Measurements from ENCODE around the gene MUC2.

Gene MUC2

GRCh38 chr11:1109101-1109917 is 34.6 kb downstream of the MUC2 start:
- no peak overlapping the region for H3K27ac ChIP-seq (ENCODE audit: low read length)
- H3K9me2 ChIP-seq (replicated peaks; ENCODE audit: insufficient read depth, low read length), result no peaks in the 10 kb centered on the region
- H3K4me3 ChIP-seq (ENCODE audit: low read length), result no peak overlapping the region
- no peak overlapping the region for H3K4me2 ChIP-seq (ENCODE audit: low read depth, low read length)
- no peaks in the 10 kb centered on the region for H3F3A ChIP-seq (ENCODE audit: insufficient read depth, low read length)
- H3K9me3 ChIP-seq (replicated peaks; ENCODE audit: insufficient read depth, low read length), result no peaks in the 10 kb centered on the region
- no peak overlapping the region for H2AFZ ChIP-seq (ENCODE audit: low read length)
- H3K36me3 ChIP-seq (replicated peaks; ENCODE audit: insufficient read depth, low read length), result no peaks in the 10 kb centered on the region
- DNase-seq, result no peak
- no peaks in the 10 kb centered on the region for H3K79me2 ChIP-seq (ENCODE audit: low read length)
- H3K4me1 ChIP-seq (ENCODE audit: low read length), result no peaks in the 10 kb centered on the region
- no peak overlapping the region for H3K9ac ChIP-seq (ENCODE audit: low read length)
- TF ChIP-seq EZH2phosphoT487 (IDR thresholded peaks at IDR 0.05; ENCODE audit: low read length), result no peak
- TF ChIP-seq CTCF (IDR thresholded peaks at IDR 0.05; ENCODE audit: low read length), result no peak
- no peak for TF ChIP-seq EZH2 (optimal IDR thresholded peaks at IDR 0.05; ENCODE audit: low read depth, low read length)
- peaks cover 48% of the 10 kb centered on the region for H3K27me3 ChIP-seq (replicated peaks; ENCODE audit: insufficient read depth, low read length)
- no peaks in the 10 kb centered on the region for H4K20me1 ChIP-seq (ENCODE audit: insufficient read depth, low read length)

DNA sequence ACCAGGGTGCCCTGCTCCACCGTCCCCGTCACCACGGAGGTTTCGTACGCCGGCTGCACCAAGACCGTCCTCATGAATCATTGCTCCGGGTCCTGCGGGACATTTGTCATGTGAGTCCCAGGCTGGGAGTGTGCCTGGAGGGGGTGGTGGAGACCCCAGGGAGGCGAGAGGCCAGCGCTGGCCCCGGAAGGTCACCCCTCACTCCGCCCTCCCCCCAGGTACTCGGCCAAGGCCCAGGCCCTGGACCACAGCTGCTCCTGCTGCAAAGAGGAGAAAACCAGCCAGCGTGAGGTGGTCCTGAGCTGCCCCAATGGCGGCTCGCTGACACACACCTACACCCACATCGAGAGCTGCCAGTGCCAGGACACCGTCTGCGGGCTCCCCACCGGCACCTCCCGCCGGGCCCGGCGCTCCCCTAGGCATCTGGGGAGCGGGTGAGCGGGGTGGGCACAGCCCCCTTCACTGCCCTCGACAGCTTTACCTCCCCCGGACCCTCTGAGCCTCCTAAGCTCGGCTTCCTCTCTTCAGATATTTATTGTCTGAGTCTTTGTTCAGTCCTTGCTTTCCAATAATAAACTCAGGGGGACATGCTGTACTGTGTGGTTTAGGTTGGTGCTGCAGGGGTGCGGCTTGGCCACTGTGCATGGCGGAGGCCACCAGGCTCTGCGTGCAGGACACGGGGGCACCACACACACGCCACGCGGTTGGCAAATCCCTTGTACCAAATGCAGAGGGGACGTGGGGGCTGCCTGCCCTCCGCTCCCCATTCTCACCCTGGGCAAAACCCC is 35.4 kb downstream of the MUC2 start:
- Histone ChIP-seq H3K9ac (ENCODE audit: low read length) (no peak overlapping the region), H3F3A (ENCODE audit: insufficient read depth, low read length) (no peaks in the 10 kb centered on the region), H3K36me3 (replicated peaks; ENCODE audit: insufficient read depth, low read length) (no peaks in the 10 kb centered on the region), H3K79me2 (ENCODE audit: low read length) (no peaks in the 10 kb centered on the region), H3K4me1 (ENCODE audit: low read length) (no peaks in the 10 kb centered on the region), H2AFZ (ENCODE audit: low read length) (no peak overlapping the region), H3K27ac (ENCODE audit: low read length) (no peak overlapping the region), H3K27me3 (replicated peaks; ENCODE audit: insufficient read depth, low read length) (peaks cover 49% of the 10 kb centered on the region), H3K4me2 (ENCODE audit: low read depth, low read length) (no peak overlapping the region), H3K4me3 (ENCODE audit: low read length) (no peak overlapping the region), H4K20me1 (ENCODE audit: insufficient read depth, low read length) (no peaks in the 10 kb centered on the region), H3K9me3 (replicated peaks; ENCODE audit: insufficient read depth, low read length) (no peaks in the 10 kb centered on the region), H3K9me2 (replicated peaks; ENCODE audit: insufficient read depth, low read length) (no peaks in the 10 kb centered on the region)
- DNase-seq, result no peak
- TF ChIP-seq EZH2 (optimal IDR thresholded peaks at IDR 0.05; ENCODE audit: low read depth, low read length) (no peak), EZH2phosphoT487 (IDR thresholded peaks at IDR 0.05; ENCODE audit: low read length) (no peak), CTCF (IDR thresholded peaks at IDR 0.05; ENCODE audit: low read length) (no peak)

GRCh38 chr11:1111545-1112212 is 37.0 kb downstream of the MUC2 start:
- no peaks in the 10 kb centered on the region for H3K9me3 ChIP-seq (replicated peaks; ENCODE audit: insufficient read depth, low read length)
- no peak overlapping the region for H3K9ac ChIP-seq (ENCODE audit: low read length)
- H3K79me2 ChIP-seq (ENCODE audit: low read length), result no peaks in the 10 kb centered on the region
- H2AFZ ChIP-seq (ENCODE audit: low read length), result no peak overlapping the region
- H4K20me1 ChIP-seq (ENCODE audit: insufficient read depth, low read length), result no peaks in the 10 kb centered on the region
- H3K27me3 ChIP-seq (replicated peaks; ENCODE audit: insufficient read depth, low read length), result peaks cover 63% of the 10 kb centered on the region
- H3K27ac ChIP-seq (ENCODE audit: low read length), result no peak overlapping the region
- no peaks in the 10 kb centered on the region for H3K9me2 ChIP-seq (replicated peaks; ENCODE audit: insufficient read depth, low read length)
- H3K4me2 ChIP-seq (ENCODE audit: low read depth, low read length), result no peak overlapping the region
- no peaks in the 10 kb centered on the region for H3K4me1 ChIP-seq (ENCODE audit: low read length)
- DNase-seq, result no peak
- H3F3A ChIP-seq (ENCODE audit: insufficient read depth, low read length), result no peaks in the 10 kb centered on the region
- no peak overlapping the region for H3K4me3 ChIP-seq (ENCODE audit: low read length)
- no peaks in the 10 kb centered on the region for H3K36me3 ChIP-seq (replicated peaks; ENCODE audit: insufficient read depth, low read length)
- TF ChIP-seq EZH2phosphoT487 (IDR thresholded peaks at IDR 0.05; ENCODE audit: low read length) (no peak), CTCF (IDR thresholded peaks at IDR 0.05; ENCODE audit: low read length) (no peak), EZH2 (optimal IDR thresholded peaks at IDR 0.05; ENCODE audit: low read depth, low read length) (no peak)

Measured in MM.1S (cell line).